NOMO-1 treated with dmso at 0.1 percent for 144 hours (cell line): ENCODE results near the gene DPP10.
"Not testable (repeated sequence)": the region's sequence is repeated elsewhere in the genome, so short reads cannot be mapped to it uniquely, and the experiment has no call there.

Experiments
- DNase-seq: peaks from one replicate; lab custom pipeline; 2025; ENCODE audit not compliant: unreplicated experiment; lab: John Stamatoyannopoulos, UW

The DPP10 gene

DNA sequence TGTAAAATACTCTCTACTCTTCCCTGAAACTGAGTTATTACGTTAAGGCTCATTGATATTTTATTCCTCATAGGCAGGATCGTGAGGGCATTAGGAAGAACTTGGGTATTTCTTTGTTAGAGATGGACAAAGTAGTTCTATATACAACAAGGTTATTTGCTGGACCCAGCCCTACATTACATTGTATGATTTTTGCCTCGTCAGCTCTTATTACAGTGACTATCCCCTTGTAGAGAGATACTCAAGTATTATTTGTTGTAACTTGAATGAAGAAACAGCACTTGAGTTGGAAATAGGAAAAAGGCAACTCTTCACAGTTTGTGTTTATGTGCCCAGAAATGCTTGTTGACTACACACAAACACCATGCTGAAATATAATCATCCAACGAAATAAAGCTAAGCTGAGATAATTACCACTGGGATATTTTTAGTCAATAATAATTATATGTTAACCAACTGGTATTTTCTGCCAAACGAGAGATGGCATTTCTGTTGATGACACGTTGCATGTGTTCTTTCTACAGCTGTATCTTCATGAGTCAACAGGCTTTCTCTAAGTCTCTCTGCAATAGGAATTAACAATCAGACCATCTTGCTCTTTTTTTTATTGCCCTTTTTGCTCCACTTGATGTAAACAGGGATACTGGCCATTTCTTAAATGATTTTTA lies 947.6 kb downstream of the DPP10 start:
- no peak for DNase-seq

DNA sequence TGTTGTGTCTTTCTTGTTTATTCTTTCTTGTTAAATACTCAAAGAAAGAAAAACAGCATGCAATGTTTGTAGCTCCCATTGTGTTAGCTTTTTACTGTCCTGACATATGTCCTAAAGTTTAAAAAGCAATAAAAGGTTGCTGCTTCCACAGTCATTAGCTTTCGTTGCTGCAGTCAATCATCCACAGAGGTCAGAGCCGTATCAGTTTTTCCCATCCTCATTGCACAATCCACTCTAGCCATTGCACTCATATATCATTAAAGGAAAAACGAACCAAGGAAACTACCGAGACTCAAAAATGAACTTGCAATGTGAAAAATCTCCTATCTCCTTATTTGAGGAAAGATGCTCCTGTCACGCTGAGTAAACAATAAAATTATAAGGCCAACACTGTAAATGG lies 954.1 kb downstream of the DPP10 start:
- DNase-seq: no peak

- no peak for DNase-seq
Observed at GRCh38 chr2:115400940-115401339, 958.5 kb downstream of the DPP10 start.

GRCh38 chr2:115412501-115412900 lies 970.1 kb downstream of the DPP10 start:
- DNase-seq: no peak

DNA sequence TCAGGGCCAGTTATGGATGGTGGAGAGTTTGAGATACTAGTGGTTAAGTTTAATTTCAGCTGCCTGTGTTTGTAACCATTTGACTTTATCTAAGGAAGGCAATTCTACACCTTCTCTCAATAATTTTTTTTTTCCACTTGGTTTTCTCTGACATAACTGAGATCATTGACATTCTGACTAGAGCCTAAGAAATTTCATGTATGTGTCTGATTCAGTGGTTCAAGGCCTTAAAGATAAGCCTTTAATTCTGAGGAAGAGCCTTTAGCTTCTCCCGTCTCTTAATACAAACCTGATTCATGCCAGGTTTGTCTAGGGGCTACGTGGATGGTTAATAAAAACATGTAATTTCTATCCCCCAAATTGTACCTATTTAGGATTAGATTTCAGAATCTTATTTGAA lies 971.4 kb downstream of the DPP10 start:
- DNase-seq: no peak

DNA sequence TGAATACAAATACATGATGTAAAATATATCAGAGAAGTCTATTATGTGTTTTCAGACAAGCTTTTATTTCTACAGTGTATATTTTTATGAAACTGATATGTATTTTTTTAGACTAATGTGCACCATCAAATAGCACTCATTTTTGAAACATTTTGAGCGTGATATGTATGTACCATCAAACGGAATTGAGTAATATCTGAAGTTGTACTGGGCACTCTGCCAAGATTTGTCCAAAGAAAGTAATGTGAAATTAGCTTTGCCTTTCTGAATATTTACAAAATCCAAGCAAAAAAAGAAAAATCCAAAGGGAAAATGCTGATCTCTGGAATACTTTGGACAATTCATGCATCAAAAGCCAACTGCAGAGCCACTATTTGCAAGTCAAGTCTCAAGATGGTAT lies 972.0 kb downstream of the DPP10 start:
- no peak for DNase-seq

- DNase-seq: no peak
Observed at GRCh38 chr2:115422004-115422634, 979.7 kb downstream of the DPP10 start.

- no peak for DNase-seq
Observed at GRCh38 chr2:115427436-115427835, 985.0 kb downstream of the DPP10 start.

DNA sequence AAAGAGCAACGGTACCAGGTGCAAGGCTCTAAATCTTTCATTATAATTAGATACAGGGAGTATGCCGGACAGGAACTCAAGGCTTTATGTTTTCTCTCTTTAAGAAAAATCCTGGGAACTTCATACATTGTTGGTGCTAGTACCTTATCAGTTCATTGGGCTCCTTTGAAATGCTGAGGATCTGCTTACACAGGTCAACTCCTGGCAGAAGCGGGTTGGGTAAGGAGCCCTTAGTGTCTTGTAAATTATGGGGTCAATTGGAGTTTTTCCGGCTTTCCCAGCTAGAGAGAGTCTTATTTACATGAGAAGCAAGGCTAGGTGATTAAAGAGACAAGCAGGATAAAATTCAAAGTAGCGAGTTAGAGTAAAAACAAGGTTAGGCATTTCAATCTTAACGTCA lies 998.3 kb downstream of the DPP10 start:
- DNase-seq: not testable (repeated sequence)

DNA sequence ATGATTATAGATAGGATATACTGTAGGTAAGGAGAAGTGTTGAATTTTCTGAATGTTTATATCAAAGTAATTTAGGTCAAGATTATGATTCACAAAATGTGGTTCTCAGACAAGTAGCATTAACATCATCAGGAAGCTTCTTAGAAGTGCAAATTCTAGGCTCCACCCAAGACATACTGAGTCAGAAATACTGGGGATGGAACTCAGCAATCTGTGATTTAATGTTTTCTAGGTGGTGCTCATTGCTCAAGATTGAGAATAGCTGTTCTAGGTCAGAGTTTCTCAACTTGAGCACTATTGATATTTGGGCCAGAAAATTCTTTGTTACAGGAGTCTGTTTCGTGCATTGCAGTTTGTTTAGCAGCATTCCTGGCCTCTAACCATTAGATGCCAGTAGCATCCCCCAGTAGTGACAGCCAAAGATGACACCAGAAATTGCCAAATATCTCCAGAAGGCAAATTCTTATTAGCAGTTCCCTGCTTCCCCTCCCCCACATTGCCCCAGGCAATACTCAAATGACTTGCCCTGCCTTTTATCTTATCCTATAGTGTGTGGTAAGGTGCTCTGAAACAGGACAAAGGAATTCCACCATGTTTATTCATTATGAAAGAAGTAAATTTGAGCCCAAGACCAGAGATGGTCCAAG lies 1001.2 kb downstream of the DPP10 start:
- no peak for DNase-seq

DNA sequence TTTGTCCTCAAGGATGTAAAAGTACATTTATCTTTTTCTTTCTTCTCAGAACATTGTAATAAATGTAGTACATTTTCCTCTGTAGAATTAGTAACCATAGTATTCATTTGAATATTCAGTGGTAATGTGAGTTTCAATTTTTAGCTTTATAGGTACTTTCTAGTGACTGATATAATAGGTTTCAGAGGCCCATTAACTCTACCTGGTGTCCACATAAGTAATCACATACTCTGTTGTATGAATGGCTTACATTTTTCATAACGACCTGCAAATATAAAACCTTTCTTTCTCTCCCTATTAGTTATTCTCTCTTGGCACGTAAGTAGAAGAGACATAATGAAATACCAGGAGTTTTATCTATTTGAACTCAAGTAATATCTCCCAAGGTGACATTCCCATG lies 1017.6 kb downstream of the DPP10 start:
- DNase-seq: no peak

- DNase-seq: no peak
Observed at GRCh38 chr2:115480741-115481140, 1038.3 kb downstream of the DPP10 start.

GRCh38 chr2:115481842-115482241 lies 1039.4 kb downstream of the DPP10 start:
- no peak for DNase-seq

GRCh38 chr2:115483666-115484065 lies 1041.2 kb downstream of the DPP10 start:
- no peak for DNase-seq

DNA sequence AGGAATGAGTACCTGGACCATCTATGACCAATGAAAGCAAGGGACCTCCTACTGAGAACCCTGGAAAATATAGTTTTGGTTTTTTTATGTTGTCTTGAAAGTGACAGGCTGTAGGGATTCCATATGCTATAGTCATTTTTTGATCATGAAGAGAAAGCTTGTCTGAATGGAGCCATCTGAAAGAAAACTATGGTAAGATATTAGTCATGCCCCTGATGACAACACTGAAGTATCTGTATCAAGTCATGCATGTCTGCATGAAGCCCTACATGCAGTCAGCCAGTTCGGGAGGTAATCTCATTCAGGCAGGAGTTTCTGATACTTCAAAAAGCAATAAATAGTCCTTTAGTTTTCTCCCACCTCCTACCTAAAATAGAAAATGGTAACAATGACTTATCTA lies 1042.0 kb downstream of the DPP10 start:
- DNase-seq: no peak

GRCh38 chr2:115484983-115485382 lies 1042.5 kb downstream of the DPP10 start:
- DNase-seq: no peak

GRCh38 chr2:115491186-115491793 lies 1048.8 kb downstream of the DPP10 start:
- no peak for DNase-seq

DNA sequence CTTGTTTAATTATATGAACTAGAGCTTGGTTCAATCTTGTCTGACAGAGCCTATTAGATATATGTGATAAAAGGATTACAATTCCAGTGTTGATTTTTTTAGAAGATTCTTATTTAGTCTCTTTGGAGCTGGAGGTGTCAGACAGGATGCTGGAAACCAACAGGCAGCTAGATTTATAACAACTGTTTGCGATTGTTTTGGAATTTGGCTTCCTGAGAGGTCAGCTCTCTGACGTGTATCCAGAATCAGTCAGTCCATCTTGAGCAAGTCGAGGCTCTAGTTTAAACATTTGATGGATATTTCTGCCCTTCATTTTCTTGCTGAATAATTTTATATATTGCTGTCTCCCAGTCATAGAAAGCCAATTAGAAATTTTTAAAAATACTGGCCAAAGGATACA lies 1062.9 kb downstream of the DPP10 start:
- DNase-seq: no peak

DNA sequence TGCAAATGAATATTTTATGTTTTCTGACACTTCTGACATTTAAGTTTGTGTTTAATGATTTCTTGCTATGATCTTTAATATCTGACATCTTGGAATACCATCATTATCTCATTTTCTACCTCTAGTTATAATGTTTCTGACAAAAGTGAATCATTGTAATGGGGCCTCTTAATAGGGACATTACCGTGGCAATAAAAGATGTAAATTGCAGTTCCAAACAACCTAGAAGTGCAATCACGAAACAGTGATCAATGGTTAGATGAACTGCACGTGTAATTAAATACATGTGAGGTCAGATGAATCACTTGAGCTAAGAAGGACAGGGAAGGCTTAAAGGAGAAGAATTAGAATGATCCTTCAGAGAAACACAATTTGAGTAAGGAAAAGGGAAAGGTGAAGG lies 1078.3 kb downstream of the DPP10 start:
- DNase-seq: no peak

- no peak for DNase-seq
Observed at GRCh38 chr2:115524452-115524851, 1082.0 kb downstream of the DPP10 start.

GRCh38 chr2:115529627-115530026 lies 1087.2 kb downstream of the DPP10 start:
- DNase-seq: no peak

GRCh38 chr2:115533081-115533480 lies 1090.6 kb downstream of the DPP10 start:
- DNase-seq: no peak
